GM19397 (cell line): Measurements from ENCODE around the gene DAB1.

Source experiments
- ATAC-seq: cut with Tn5 transposase; IDR thresholded peaks from one replicate; pipeline ENCODE4 v1.9.1; 2021; ENCODE audit warnings: mild to moderate bottlenecking, moderate library complexity; ENCODE audit not compliant: unreplicated experiment

The DAB1 gene

GRCh38 chr1:57423656-57424211 is at the start of gene DAB1:
Gene DAB1 (minus strand): TSS chr1:57424060. CDS start chr1:57291030, 133,030 bp downstream.
- ATAC-seq: no peak

- ATAC-seq: no peak
Measured at GRCh38 chr1:57473448-57473847, 49.6 kb upstream of the DAB1 start.

GRCh38 chr1:57471995-57472394 is 48.1 kb upstream of the DAB1 start:
- no peak for ATAC-seq

- ATAC-seq: no peak
Measured at GRCh38 chr1:57470036-57470435, 46.2 kb upstream of the DAB1 start.

GRCh38 chr1:57468641-57469523 is 45.0 kb upstream of the DAB1 start:
- ATAC-seq: no peak

GRCh38 chr1:57467830-57468229 is 44.0 kb upstream of the DAB1 start:
- no peak for ATAC-seq

- ATAC-seq: no peak
Measured at GRCh38 chr1:57464756-57465155, 40.9 kb upstream of the DAB1 start.

- no peak for ATAC-seq
Measured at GRCh38 chr1:57463343-57463742, 39.5 kb upstream of the DAB1 start.

- no peak for ATAC-seq
Measured at GRCh38 chr1:57461405-57461804, 37.5 kb upstream of the DAB1 start.

- no peak for ATAC-seq
Measured at GRCh38 chr1:57451516-57451915, 27.7 kb upstream of the DAB1 start.

GRCh38 chr1:57450981-57451380 is 27.1 kb upstream of the DAB1 start:
- ATAC-seq: no peak

GRCh38 chr1:57447551-57447950 is 23.7 kb upstream of the DAB1 start:
- ATAC-seq: no peak

- no peak for ATAC-seq
Measured at GRCh38 chr1:57443004-57443403, 19.1 kb upstream of the DAB1 start.

GRCh38 chr1:57440096-57440495 is 16.2 kb upstream of the DAB1 start:
- ATAC-seq: no peak

- ATAC-seq: no peak
Measured at GRCh38 chr1:57431400-57431799, 7.5 kb upstream of the DAB1 start.

- no peak for ATAC-seq
Measured at GRCh38 chr1:57424231-57425027, 569 bp upstream of the DAB1 start.

- ATAC-seq: no peak
Measured at GRCh38 chr1:57423135-57423655, 665 bp downstream of the DAB1 start.

GRCh38 chr1:57422271-57423134 is 1.4 kb downstream of the DAB1 start:
- ATAC-seq: no peak

- ATAC-seq: no peak
Measured at GRCh38 chr1:57421806-57422205, 2.1 kb downstream of the DAB1 start.

GRCh38 chr1:57420981-57421785 is 2.7 kb downstream of the DAB1 start:
- ATAC-seq: no peak
